ENCODE results near the gene OLFM1.

The OLFM1 gene

GRCh38 chr9:135090547-135090946 lies 3.1 kb downstream of the OLFM1 start:
- H3K4me3 ChIP-seq (ENCODE audit: low read depth, low read length): no peak overlapping the region
- TF ChIP-seq CTCF (IDR thresholded peaks at IDR 0.05; ENCODE audit: low read depth, low read length, missing control alignments): no peak
- DNase-seq (ENCODE audit: low read depth): no peak

- TF ChIP-seq CTCF (IDR thresholded peaks at IDR 0.05; ENCODE audit: low read depth, low read length, missing control alignments): no peak
- DNase-seq (ENCODE audit: low read depth): no peak
- no peak overlapping the region for H3K4me3 ChIP-seq (ENCODE audit: low read depth, low read length)
Measured at GRCh38 chr9:135091545-135091944, 4.1 kb downstream of the OLFM1 start.

- TF ChIP-seq CTCF (IDR thresholded peaks at IDR 0.05; ENCODE audit: low read depth, low read length, missing control alignments): no peak
- no peak for DNase-seq (ENCODE audit: low read depth)
- no peak overlapping the region for H3K4me3 ChIP-seq (ENCODE audit: low read depth, low read length)
Measured at GRCh38 chr9:135093111-135093510, 5.6 kb downstream of the OLFM1 start.

- no peak overlapping the region for H3K4me3 ChIP-seq (ENCODE audit: low read depth, low read length)
- DNase-seq (ENCODE audit: low read depth): no peak
- TF ChIP-seq CTCF (IDR thresholded peaks at IDR 0.05; ENCODE audit: low read depth, low read length, missing control alignments): no peak
Measured at GRCh38 chr9:135093911-135094584, 6.6 kb downstream of the OLFM1 start.

GRCh38 chr9:135095470-135096407 lies 8.3 kb downstream of the OLFM1 start:
- no peak overlapping the region for H3K4me3 ChIP-seq (ENCODE audit: low read depth, low read length)
- TF ChIP-seq CTCF (IDR thresholded peaks at IDR 0.05; ENCODE audit: low read depth, low read length, missing control alignments): no peak

GRCh38 chr9:135096408-135096895 lies 9.0 kb downstream of the OLFM1 start:
- no peak for TF ChIP-seq CTCF (IDR thresholded peaks at IDR 0.05; ENCODE audit: low read depth, low read length, missing control alignments)
- no peak for DNase-seq (ENCODE audit: low read depth)

More at GRCh38 chr9:135095470-135096407, 8.3 kb downstream of the OLFM1 start:
- DNase-seq (ENCODE audit: low read depth): no peak

More at GRCh38 chr9:135096408-135096895, 9.0 kb downstream of the OLFM1 start:
- H3K4me3 ChIP-seq (ENCODE audit: low read depth, low read length): no peak overlapping the region
